Liver (tissue), 9 donors: ENCODE data around the gene SIPA1L3. TPM values are rescaled to one million over a fixed set of nuclear protein-coding genes. Genes with fewer than 3 reads are reported as not detected.

Experiments
- DNase-seq: peaks from one replicate; pipeline ENCODE4 v3.0.0-alpha.2; 2017; ENCODE audit warnings: low spot score
- H3K27ac ChIP-seq, 2 donors: one replicate each; pipeline ENCODE4 v1.7.0; 2013; ENCODE audit warnings: inconsistent platforms in 2 of 2, low read length in 2 of 2, control low read depth in 1 of 2, low read depth in 1 of 2, mild to moderate bottlenecking in 1 of 2
- H3K27me3 ChIP-seq, 4 donors: one replicate each; pipeline versions ENCODE4 v1.6.1 to v1.7.0; 2013; ENCODE audit warnings: low read length in 3 of 4, inconsistent platforms in 1 of 4, mild to moderate bottlenecking in 1 of 4, moderate library complexity in 1 of 4; ENCODE audit not compliant: control insufficient read depth in 4 of 4, insufficient read depth in 4 of 4
- H3K36me3 ChIP-seq, 4 donors: one replicate each; pipeline versions ENCODE4 v1.6.1 to v1.7.0; 2013; ENCODE audit warnings: low read length in 3 of 4, mild to moderate bottlenecking in 3 of 4, low read depth in 1 of 4, moderate library complexity in 1 of 4; ENCODE audit not compliant: control insufficient read depth in 4 of 4, insufficient read depth in 3 of 4
- H3K4me1 ChIP-seq, 4 donors: one replicate each; pipeline versions ENCODE4 v1.6.1 to v1.7.0; 2013; ENCODE audit warnings: low read length in 3 of 4, mild to moderate bottlenecking in 3 of 4, moderate library complexity in 1 of 4; ENCODE audit not compliant: control insufficient read depth in 4 of 4, insufficient read depth in 4 of 4
- H3K4me3 ChIP-seq, 3 donors: one replicate each; pipeline versions ENCODE4 v1.6.1 to v1.7.0; 2013; ENCODE audit warnings: low read length in 3 of 3, control low read depth in 1 of 3, low read depth in 1 of 3, mild to moderate bottlenecking in 1 of 3
- H3K9ac ChIP-seq, 2 donors: one replicate each; pipeline ENCODE4 v1.7.0; 2013; ENCODE audit warnings: low read length in 2 of 2, mild to moderate bottlenecking in 2 of 2, moderate library complexity in 2 of 2, control low read depth in 1 of 2, low read depth in 1 of 2
- H3K9me3 ChIP-seq, 4 donors: one replicate each; pipeline versions ENCODE4 v1.6.1 to v1.7.0; 2013; ENCODE audit warnings: low read length in 3 of 4; ENCODE audit not compliant: control insufficient read depth in 4 of 4
- EGR1 ChIP-seq, 2 donors: IDR thresholded peaks; 2 replicates each; pipeline ENCODE4 v1.6.1; 2016 to 2018; ENCODE audit warnings: antibody characterized with exemption in 2 of 2, low read depth in 2 of 2
- FOXA1 ChIP-seq: IDR thresholded peaks from 2 replicates; pipeline ENCODE4 v1.6.1; 2016; ENCODE audit warnings: antibody characterized with exemption
- FOXA2 ChIP-seq: IDR thresholded peaks from 2 replicates; pipeline ENCODE4 v1.6.1; 2016; ENCODE audit warnings: antibody characterized with exemption
- GABPA ChIP-seq, 2 donors: IDR thresholded peaks in 1 of 2; conservative IDR thresholded peaks in 1 of 2; 2 replicates each; pipeline ENCODE4 v1.6.1; 2016; ENCODE audit warnings: antibody characterized with exemption in 2 of 2, mild to moderate bottlenecking in 1 of 2, moderate library complexity in 1 of 2
- HNF4A ChIP-seq, 2 donors: conservative IDR thresholded peaks; 2 replicates each; pipeline ENCODE4 v1.6.1; 2016; ENCODE audit warnings: antibody characterized with exemption in 2 of 2, mild to moderate bottlenecking in 2 of 2
- HNF4G ChIP-seq: IDR thresholded peaks from 2 replicates; pipeline ENCODE4 v1.6.1; 2016; ENCODE audit warnings: antibody characterized with exemption
- JUND ChIP-seq, 2 donors: IDR thresholded peaks; 2 replicates each; pipeline ENCODE4 v1.6.1; 2016; ENCODE audit warnings: antibody characterized with exemption in 2 of 2
- RAD21 ChIP-seq, 2 donors: IDR thresholded peaks; 2 replicates each; pipeline ENCODE4 v1.6.1; 2016; ENCODE audit warnings: antibody characterized with exemption in 2 of 2, mild to moderate bottlenecking in 2 of 2
- SP1 ChIP-seq: IDR thresholded peaks from 2 replicates; pipeline ENCODE4 v1.6.1; 2018; ENCODE audit warnings: antibody characterized with exemption, mild to moderate bottlenecking
- TAF1 ChIP-seq: conservative IDR thresholded peaks from 2 replicates; pipeline ENCODE4 v1.6.1; 2016; ENCODE audit warnings: antibody characterized with exemption, mild to moderate bottlenecking
- YY1 ChIP-seq: IDR thresholded peaks from 2 replicates; pipeline ENCODE4 v1.6.1; 2016; ENCODE audit warnings: antibody characterized with exemption, mild to moderate bottlenecking
- WGBS: extraction: QIAGEN DNeasy Blood & Tissue Kit; methylation state at CpG from one replicate; pipeline ENCODE4 v1.1.7; 2013; 5-methylcytosine and 5-hydroxymethylcytosine counted together
- polyA plus RNA-seq, 2 donors: library from polyadenylated mRNA; stranded (reverse) in 1 of 2; unstranded in 1 of 2; fragments of 200-250 nt in 1 of 2; fragments of >200 nt in 1 of 2; fragmentation: Nextera tagmentation in 1 of 2; extraction: Ambion mirVana in 1 of 2; gene quantifications; one replicate each; pipeline versions ENCODE4 v1.2.1 to v1.2.3, GENCODE V29; 2013 to 2015
- total RNA-seq, 2 donors: library from RNA; depleted of rRNA; stranded (reverse); fragments of >200 nt; gene quantifications; one replicate each; pipeline ENCODE4 v1.2.3, GENCODE V29; 2014
- TF ChIP-seq, protein P1 (sequence below): IDR thresholded peaks from 2 replicates; pipeline ENCODE4 v1.6.1; 2016; ENCODE audit warnings: antibody characterized with exemption
- TF ChIP-seq, protein P2 (sequence below): IDR thresholded peaks from 2 replicates; pipeline ENCODE4 v1.6.1; 2016; ENCODE audit warnings: antibody characterized with exemption
- TF ChIP-seq, protein P3 (sequence below): IDR thresholded peaks from 2 replicates; pipeline ENCODE4 v1.6.1; 2016; ENCODE audit warnings: antibody characterized with exemption, mild to moderate bottlenecking
- TF ChIP-seq, protein P4 (sequence below): IDR thresholded peaks from 2 replicates; pipeline ENCODE4 v1.6.1; 2016; ENCODE audit warnings: antibody characterized with exemption
- TF ChIP-seq, protein P5 (sequence below): fragments of 150-350 bp; IDR thresholded peaks from 2 replicates; pipeline ENCODE4 v1.5.1; 2017; ENCODE audit warnings: improper control_type of control experiment, low read depth, low read length; ENCODE audit not compliant: missing input control
- donor health status: healthy.
- donor health status: healthy.
- donor health status: healthy.
- donor health status: healthy.
- donor health status: healthy.

The SIPA1L3 gene
- total and polyA plus RNA-seq, 4 donors = 2.4 to 10.0 (median 4.4) TPM

DNA sequence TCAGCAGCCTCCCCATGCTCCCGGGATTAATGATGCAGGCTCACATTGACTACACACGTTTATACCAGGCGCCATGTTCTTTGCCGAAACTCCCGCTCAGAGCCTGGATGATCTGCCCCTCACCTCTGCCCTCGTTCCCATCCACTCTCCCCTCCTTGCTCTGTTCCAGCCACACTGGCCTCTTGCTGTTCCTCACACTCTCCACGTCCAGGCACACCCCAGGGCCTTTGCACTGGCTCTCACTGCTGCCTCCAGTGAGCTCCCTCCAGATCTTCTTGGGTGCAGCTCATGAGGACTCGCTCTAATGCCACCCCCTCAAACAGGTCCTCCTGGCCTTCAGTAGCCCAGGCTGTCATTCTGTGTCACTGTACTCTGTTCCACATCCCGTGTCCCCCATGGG, 277.8 kb downstream of the SIPA1L3 start:
- H3K36me3 ChIP-seq = peaks cover 1 to 11% (median 5%) of the 10 kb centered on the region in 4 donors

DNA sequence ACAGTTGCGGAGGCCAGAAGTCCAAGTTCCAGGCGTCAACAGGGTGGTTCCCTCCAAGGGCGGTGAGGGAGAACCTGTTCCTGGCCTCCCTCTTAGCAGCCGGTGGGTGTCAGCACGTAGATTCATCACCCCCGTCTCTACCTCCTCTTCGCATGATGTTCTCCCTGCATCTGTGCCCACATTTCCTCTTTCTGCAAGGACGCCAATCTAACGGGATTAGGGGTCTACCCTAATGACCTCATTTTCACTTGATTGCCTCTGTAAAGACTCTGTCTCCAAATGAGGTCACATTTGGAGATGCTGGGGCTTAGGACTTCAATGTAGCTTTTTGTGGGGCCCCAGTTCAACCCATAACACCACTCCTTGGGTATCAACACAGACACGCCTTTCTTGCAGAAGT, 278.6 kb downstream of the SIPA1L3 start:
- no peak overlapping the region for H3K27ac ChIP-seq
- H3K4me1 ChIP-seq = no peaks in the 10 kb centered on the region
- TF ChIP-seq EGR1 (IDR thresholded peaks at IDR 0.05; ENCODE audit: low read depth in 2 of 2) = no peak
- no peak for TF ChIP-seq FOXA1
- no peak for TF ChIP-seq JUND (IDR thresholded peaks at IDR 0.05)
- no peaks in the 10 kb centered on the region for H3K27me3 ChIP-seq
- peaks cover 1 to 11% (median 5%) of the 10 kb centered on the region in 4 donors for H3K36me3 ChIP-seq
- DNase-seq = no peak
- H3K9ac ChIP-seq = no peak overlapping the region
- H3K9me3 ChIP-seq = no peaks in the 10 kb centered on the region
- 96% methylated on average over 10 of the region's 10 CpGs for WGBS
- H3K4me3 ChIP-seq = no peak overlapping the region

More for the DNA sequence above, 277.8 kb downstream of the SIPA1L3 start:
- Histone ChIP-seq H3K9me3 (peaks cover 0 to 2% (median 0%) of the 10 kb centered on the region in 4 donors), H3K4me1 (no peaks in the 10 kb centered on the region), H3K27me3 (no peaks in the 10 kb centered on the region), H3K9ac (no peak overlapping the region), H3K4me3 (no peak overlapping the region), H3K27ac (no peak overlapping the region)
- TF ChIP-seq RAD21 (IDR thresholded peaks at IDR 0.05) (no peak), FOXA2 (no peak), YY1 (no peak)
- DNase-seq = no peak
- WGBS = 96% methylated on average over 9 of the region's 9 CpGs

DNA sequence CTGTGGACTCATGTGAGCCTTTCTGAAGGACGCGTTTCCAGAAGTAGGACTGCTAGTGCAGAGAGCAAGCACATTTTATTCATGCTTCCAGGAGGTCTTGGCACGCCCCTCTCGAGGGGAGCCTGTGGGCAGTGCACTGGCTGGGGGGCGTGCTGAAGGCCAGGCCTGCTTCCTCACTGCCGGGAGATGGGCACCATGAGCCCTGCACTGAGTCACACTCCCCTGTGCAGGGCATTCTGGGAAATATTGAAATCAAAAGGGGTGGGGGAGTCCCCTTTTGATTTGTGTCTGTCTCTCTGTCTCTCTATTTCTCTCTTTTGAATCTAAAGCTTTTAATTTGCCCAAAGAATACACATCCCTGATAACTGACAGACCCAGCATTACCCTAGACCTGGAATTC, 283.1 kb downstream of the SIPA1L3 start:
- Histone ChIP-seq H3K9ac (no peak overlapping the region), H3K4me3 (no peak overlapping the region), H3K9me3 (no peaks in the 10 kb centered on the region), H3K4me1 (no peaks in the 10 kb centered on the region), H3K36me3 (peaks cover 0 to 10% (median 1%) of the 10 kb centered on the region in 4 donors), H3K27ac (no peak overlapping the region), H3K27me3 (no peaks in the 10 kb centered on the region)
- WGBS = 83% methylated on average over 6 of the region's 6 CpGs
- TF ChIP-seq YY1 = no peak
- DNase-seq = no peak

DNA sequence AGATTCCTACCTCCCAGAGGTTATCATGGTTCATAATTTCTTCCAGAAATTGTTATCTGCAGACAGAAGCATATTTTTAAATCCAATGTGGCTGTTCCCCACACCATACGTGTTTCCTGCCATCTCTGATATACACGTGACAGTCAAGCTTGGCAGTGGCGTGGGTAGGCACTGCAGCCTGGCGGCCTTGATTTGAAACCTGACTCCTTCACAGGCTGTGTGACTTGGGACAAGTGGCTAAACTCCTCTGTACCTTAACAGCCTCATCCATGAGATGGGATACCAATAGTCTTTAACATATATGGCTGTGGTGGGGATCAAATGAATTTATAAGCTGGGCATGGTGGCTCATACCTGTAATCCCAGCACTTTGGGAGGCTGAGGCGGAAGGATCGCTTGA, 283.8 kb downstream of the SIPA1L3 start:
- H3K9me3 ChIP-seq = no peaks in the 10 kb centered on the region
- TF ChIP-seq SP1 (no peak), GABPA (IDR thresholded peaks at IDR 0.05 in 1 of 2, conservative IDR thresholded peaks at IDR 0.05 in 1 of 2) (no peak), HNF4A (conservative IDR thresholded peaks at IDR 0.05) (no peak), YY1 (no peak), JUND (IDR thresholded peaks at IDR 0.05) (no peak), EGR1 (IDR thresholded peaks at IDR 0.05; ENCODE audit: low read depth in 2 of 2) (no peak), TAF1 (no peak), RAD21 (IDR thresholded peaks at IDR 0.05) (no peak), FOXA1 (no peak), HNF4G (no peak)
- TF ChIP-seq, protein P1, sequence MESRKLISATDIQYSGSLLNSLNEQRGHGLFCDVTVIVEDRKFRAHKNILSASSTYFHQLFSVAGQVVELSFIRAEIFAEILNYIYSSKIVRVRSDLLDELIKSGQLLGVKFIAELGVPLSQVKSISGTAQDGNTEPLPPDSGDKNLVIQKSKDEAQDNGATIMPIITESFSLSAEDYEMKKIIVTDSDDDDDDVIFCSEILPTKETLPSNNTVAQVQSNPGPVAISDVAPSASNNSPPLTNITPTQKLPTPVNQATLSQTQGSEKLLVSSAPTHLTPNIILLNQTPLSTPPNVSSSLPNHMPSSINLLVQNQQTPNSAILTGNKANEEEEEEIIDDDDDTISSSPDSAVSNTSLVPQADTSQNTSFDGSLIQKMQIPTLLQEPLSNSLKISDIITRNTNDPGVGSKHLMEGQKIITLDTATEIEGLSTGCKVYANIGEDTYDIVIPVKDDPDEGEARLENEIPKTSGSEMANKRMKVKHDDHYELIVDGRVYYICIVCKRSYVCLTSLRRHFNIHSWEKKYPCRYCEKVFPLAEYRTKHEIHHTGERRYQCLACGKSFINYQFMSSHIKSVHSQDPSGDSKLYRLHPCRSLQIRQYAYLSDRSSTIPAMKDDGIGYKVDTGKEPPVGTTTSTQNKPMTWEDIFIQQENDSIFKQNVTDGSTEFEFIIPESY = no peak
- TF ChIP-seq, protein P2, sequence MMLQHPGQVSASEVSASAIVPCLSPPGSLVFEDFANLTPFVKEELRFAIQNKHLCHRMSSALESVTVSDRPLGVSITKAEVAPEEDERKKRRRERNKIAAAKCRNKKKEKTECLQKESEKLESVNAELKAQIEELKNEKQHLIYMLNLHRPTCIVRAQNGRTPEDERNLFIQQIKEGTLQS = no peak
- TF ChIP-seq, protein P3, sequence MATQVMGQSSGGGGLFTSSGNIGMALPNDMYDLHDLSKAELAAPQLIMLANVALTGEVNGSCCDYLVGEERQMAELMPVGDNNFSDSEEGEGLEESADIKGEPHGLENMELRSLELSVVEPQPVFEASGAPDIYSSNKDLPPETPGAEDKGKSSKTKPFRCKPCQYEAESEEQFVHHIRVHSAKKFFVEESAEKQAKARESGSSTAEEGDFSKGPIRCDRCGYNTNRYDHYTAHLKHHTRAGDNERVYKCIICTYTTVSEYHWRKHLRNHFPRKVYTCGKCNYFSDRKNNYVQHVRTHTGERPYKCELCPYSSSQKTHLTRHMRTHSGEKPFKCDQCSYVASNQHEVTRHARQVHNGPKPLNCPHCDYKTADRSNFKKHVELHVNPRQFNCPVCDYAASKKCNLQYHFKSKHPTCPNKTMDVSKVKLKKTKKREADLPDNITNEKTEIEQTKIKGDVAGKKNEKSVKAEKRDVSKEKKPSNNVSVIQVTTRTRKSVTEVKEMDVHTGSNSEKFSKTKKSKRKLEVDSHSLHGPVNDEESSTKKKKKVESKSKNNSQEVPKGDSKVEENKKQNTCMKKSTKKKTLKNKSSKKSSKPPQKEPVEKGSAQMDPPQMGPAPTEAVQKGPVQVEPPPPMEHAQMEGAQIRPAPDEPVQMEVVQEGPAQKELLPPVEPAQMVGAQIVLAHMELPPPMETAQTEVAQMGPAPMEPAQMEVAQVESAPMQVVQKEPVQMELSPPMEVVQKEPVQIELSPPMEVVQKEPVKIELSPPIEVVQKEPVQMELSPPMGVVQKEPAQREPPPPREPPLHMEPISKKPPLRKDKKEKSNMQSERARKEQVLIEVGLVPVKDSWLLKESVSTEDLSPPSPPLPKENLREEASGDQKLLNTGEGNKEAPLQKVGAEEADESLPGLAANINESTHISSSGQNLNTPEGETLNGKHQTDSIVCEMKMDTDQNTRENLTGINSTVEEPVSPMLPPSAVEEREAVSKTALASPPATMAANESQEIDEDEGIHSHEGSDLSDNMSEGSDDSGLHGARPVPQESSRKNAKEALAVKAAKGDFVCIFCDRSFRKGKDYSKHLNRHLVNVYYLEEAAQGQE = no peak
- TF ChIP-seq, protein P4, sequence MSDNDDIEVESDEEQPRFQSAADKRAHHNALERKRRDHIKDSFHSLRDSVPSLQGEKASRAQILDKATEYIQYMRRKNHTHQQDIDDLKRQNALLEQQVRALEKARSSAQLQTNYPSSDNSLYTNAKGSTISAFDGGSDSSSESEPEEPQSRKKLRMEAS = no peak
- TF ChIP-seq, protein P5, sequence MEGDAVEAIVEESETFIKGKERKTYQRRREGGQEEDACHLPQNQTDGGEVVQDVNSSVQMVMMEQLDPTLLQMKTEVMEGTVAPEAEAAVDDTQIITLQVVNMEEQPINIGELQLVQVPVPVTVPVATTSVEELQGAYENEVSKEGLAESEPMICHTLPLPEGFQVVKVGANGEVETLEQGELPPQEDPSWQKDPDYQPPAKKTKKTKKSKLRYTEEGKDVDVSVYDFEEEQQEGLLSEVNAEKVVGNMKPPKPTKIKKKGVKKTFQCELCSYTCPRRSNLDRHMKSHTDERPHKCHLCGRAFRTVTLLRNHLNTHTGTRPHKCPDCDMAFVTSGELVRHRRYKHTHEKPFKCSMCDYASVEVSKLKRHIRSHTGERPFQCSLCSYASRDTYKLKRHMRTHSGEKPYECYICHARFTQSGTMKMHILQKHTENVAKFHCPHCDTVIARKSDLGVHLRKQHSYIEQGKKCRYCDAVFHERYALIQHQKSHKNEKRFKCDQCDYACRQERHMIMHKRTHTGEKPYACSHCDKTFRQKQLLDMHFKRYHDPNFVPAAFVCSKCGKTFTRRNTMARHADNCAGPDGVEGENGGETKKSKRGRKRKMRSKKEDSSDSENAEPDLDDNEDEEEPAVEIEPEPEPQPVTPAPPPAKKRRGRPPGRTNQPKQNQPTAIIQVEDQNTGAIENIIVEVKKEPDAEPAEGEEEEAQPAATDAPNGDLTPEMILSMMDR = no peak

More for the DNA sequence above, 283.8 kb downstream of the SIPA1L3 start:
- peaks cover 0 to 5% (median under 1%) of the 10 kb centered on the region in 4 donors for H3K36me3 ChIP-seq
- WGBS = 94% methylated on average over 6 of the region's 6 CpGs
- no peak for DNase-seq
- no peak overlapping the region for H3K27ac ChIP-seq
- H3K9ac ChIP-seq = no peak overlapping the region
- no peaks in the 10 kb centered on the region for H3K4me1 ChIP-seq
- no peaks in the 10 kb centered on the region for H3K27me3 ChIP-seq
- no peak overlapping the region for H3K4me3 ChIP-seq
